Urinary bladder (tissue), 4 donors: ENCODE data around the gene KLHDC3. TPM values are rescaled to one million over a fixed set of nuclear protein-coding genes. Genes with fewer than 3 reads are reported as not detected.

ENCODE experiments used
- DNase-seq: peaks from one replicate; pipeline ENCODE4 v3.0.0-alpha.2; 2015; ENCODE audit errors: extremely low spot score
- H3K27ac ChIP-seq: one replicate; pipeline ENCODE4 v1.5.1; 2013; ENCODE audit warnings: low read depth, mild to moderate bottlenecking, moderate library complexity
- H3K36me3 ChIP-seq: one replicate; pipeline ENCODE4 v1.6.1; 2013; ENCODE audit warnings: mild to moderate bottlenecking, moderate library complexity; ENCODE audit not compliant: insufficient read depth
- H3K4me1 ChIP-seq: one replicate; pipeline ENCODE4 v1.6.1; 2013; ENCODE audit warnings: mild to moderate bottlenecking, moderate library complexity; ENCODE audit not compliant: insufficient read depth
- H3K4me3 ChIP-seq: one replicate; pipeline ENCODE4 v1.5.1; 2013; ENCODE audit warnings: low read depth, low read length
- WGBS: extraction: QIAGEN DNeasy Blood & Tissue Kit; methylation state at CpG from one replicate; pipeline ENCODE4 v1.1.7; 2013; 5-methylcytosine and 5-hydroxymethylcytosine counted together
- polyA plus RNA-seq: library from polyadenylated mRNA; stranded (reverse); fragments of 200-250 nt; gene quantifications from one replicate; pipeline ENCODE4 v1.2.3, GENCODE V29; 2013
- total RNA-seq: library from RNA; depleted of rRNA; stranded (reverse); fragments of >200 nt; gene quantifications from one replicate; pipeline ENCODE4 v1.2.3, GENCODE V29; 2014
- donor health status: healthy with polysubstance abuse.
- donor health status: healthy.

KLHDC3 gene
- total and polyA plus RNA-seq, 2 donors = 75.8 to 90.4 TPM

DNA sequence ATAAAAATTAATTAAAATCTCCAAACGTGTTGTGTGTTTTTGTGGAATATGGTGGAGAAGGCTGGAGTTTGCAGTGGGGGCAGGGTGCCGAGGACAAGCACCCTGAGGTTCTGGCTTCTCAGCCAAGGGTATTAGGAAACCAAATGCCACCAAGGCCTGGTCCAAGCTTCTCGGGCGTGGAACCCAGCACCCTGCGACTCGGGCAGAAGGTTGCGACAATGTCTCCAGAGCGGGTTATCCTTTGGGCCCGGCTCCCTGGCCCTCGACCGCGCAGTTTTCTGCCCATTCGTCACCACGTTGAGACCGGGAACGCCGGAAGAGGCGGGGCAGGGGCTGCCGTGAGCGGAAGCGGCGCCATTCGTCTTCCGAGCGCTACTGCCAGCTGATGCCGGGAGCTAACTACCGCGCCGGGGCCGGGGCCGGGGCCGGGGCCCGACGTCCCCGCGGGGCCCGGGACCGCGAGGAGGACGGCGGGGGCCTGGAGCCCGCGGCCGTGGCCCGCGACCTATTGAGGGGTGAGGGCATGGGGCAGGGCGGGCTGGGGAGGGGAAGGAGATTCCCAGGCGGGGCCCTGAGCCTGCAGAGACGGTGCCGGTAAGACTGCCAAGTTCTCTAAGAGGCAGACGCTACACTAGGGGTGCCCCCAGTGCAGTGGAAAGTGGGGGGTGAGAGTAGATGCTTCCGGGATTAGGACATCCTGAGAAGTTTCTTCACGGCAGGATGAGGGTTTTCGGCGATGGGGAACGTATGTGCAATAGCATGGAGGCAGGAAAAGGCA, 7.4 kb downstream of the KLHDC3 start, which contains the start of gene RRP36:
RRP36 (plus strand) TSS at position 354 of the 778 bp plus-strand sequence; CDS start at position 386, 32 bp downstream.
- Histone ChIP-seq H3K4me1 (no peaks in the 10 kb centered on the region), H3K36me3 (no peaks in the 10 kb centered on the region), H3K4me3 (peak within 1 kb of the TSS; percentile 97), H3K27ac (peak within 1 kb of the TSS; percentile 88)
- WGBS = under 1% methylated on average over 56 of the region's 56 CpGs
- DNase-seq = no peak

DNA sequence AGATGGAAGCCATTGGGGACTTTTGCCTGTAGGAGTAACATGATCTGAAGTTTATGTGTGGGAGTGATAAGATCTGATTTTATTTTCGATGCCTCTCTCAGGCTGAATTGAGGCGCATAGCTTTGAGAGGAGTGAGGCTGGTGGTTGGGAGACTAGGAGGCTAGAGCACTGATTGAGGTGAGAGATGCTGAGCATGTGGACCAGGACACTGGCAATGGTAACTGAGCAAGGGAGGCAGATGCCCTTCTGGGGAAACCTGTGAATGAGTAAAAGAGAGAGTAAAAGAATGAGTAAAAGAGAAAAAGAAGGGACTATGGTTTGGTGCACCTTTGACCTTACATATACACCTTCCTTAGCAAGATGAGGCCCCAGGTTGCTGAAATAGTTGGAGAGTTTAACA, 10.4 kb downstream of the KLHDC3 start:
- WGBS = 72% methylated on average over 2 of the region's 2 CpGs
- H3K36me3 ChIP-seq = peaks cover 12% of the 10 kb centered on the region
- no peak overlapping the region for H3K4me3 ChIP-seq
- DNase-seq = no peak
- no peaks in the 10 kb centered on the region for H3K4me1 ChIP-seq
- H3K27ac ChIP-seq = no peak overlapping the region

DNA sequence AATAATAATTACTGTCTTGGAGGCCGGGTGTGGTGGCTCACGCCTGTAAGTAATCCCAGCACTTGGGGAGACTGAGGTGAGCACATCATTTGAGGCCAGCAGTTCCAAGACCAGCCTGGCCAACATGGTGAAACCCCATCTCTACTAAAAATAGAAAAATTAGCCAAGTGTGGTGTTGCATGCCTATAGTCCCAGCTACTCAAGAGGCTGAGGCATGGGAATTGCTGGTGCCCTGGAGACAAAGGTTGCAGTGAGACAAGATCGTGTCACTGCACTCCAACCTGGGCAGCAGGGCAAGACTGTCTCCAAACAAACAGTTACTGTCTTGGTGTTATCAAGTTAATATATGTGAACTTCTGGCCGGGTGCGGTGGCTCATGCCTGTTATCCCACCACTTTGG, 12.3 kb downstream of the KLHDC3 start:
- Histone ChIP-seq H3K27ac (no peak overlapping the region), H3K4me1 (no peaks in the 10 kb centered on the region), H3K36me3 (peaks cover 12% of the 10 kb centered on the region), H3K4me3 (no peak overlapping the region)
- no peak for DNase-seq
- 92% methylated on average over 5 of the region's 5 CpGs for WGBS

DNA sequence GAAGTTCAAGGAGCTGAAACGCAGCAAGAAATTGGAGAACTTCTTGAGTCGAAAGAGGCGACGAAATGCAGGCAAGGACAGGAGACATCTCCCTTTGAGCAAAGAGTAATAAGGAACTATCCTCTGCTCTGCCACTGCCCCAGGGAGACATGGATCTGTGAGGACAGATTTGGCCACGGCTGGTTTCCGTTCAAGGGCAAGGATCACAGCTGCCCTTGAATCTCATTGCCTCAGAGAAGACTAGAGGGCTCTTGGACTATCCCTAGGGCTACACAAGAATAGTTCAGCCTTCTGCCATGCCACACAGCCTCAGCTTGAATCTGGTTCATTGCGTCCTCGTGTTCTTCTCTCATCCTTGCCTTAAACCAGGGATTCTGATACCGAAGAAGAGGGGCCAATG, 15.1 kb downstream of the KLHDC3 start:
- Histone ChIP-seq H3K4me1 (no peaks in the 10 kb centered on the region), H3K4me3 (no peak overlapping the region), H3K36me3 (peaks cover 12% of the 10 kb centered on the region), H3K27ac (no peak overlapping the region)
- 89% methylated on average over 9 of the region's 9 CpGs for WGBS
- DNase-seq = no peak

DNA sequence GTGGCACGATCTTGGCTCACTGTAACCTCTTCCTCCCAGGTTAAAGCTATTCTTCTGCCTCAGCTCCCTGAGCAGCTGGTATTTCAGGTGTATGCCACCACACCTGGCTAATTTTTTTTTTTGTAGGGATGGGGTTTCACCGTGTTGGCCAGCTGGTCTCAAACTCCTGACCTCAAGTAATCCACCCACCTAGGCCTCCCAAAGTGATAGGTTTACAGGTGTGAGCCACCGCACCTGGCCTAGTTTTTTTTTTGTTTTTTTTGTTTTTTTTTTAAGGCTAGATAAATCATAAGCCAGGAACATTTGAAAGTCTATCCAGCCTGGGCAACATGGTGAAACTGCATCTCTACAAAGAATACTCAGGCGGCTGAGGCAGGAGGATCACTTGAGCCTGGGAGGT, 18.3 kb downstream of the KLHDC3 start:
- peaks cover 9% of the 10 kb centered on the region for H3K36me3 ChIP-seq
- H3K4me1 ChIP-seq = no peaks in the 10 kb centered on the region
- H3K4me3 ChIP-seq = no peak overlapping the region
- no peak overlapping the region for H3K27ac ChIP-seq
- WGBS = 94% methylated on average over 4 of the region's 4 CpGs
- no peak for DNase-seq

DNA sequence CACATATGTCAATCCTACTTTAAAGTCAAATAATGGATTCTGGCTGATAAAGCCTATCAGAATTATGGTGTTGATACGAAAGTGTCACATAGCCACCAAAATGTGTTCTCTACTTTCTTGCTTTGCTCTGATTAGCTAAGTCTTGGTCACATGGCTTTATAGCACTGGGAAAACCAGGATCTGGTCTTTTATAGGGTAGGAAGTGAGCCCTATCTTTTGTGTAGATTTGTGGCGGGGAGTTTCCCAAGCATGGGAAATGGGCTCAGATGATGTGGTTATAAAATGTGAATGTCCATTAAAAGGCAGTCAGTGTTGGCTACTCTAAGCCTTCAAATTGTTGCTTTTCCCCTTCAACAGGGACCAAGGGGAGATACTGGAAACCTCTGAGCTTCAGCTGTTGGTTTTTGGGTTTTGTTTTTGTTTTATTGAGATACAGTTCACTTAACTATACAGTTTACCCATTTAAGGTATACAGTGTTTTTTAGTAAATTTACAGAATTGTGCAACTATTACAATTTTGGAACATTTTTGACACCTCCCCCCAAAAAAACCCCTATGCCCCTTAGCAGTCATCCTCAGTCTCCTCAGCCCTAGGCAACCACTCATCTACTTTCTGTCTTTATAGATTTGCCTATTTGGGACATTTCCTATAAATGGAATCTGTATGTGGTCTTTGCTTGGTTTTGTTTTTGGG, 19.6 kb downstream of the KLHDC3 start:
- 90% methylated on average over 2 of the region's 2 CpGs for WGBS
- Histone ChIP-seq H3K27ac (no peak overlapping the region), H3K36me3 (peaks cover 3% of the 10 kb centered on the region), H3K4me3 (no peak overlapping the region), H3K4me1 (no peaks in the 10 kb centered on the region)
- DNase-seq = no peak

DNA sequence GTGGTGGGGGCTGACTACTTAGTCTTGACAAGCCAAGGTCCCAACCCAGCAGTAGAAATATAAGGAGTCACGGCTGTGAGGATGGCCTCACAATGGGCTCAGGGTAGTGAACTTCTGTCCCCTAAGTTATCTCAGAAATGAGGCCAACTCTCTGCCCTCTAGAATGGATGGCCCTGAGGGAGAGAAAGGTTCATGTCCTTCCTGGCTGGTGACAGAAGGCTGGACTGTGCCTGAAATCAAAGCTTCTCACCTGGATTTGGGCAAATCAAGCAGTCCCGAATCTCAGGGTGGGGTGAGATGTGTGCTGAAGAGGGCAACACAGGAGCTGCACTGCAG, 20.1 kb downstream of the KLHDC3 start:
- no peak overlapping the region for H3K4me3 ChIP-seq
- WGBS = 84% methylated on average over 2 of the region's 2 CpGs
- no peak for DNase-seq
- H3K36me3 ChIP-seq = peaks cover 2% of the 10 kb centered on the region
- H3K4me1 ChIP-seq = no peaks in the 10 kb centered on the region
- H3K27ac ChIP-seq = no peak overlapping the region

DNA sequence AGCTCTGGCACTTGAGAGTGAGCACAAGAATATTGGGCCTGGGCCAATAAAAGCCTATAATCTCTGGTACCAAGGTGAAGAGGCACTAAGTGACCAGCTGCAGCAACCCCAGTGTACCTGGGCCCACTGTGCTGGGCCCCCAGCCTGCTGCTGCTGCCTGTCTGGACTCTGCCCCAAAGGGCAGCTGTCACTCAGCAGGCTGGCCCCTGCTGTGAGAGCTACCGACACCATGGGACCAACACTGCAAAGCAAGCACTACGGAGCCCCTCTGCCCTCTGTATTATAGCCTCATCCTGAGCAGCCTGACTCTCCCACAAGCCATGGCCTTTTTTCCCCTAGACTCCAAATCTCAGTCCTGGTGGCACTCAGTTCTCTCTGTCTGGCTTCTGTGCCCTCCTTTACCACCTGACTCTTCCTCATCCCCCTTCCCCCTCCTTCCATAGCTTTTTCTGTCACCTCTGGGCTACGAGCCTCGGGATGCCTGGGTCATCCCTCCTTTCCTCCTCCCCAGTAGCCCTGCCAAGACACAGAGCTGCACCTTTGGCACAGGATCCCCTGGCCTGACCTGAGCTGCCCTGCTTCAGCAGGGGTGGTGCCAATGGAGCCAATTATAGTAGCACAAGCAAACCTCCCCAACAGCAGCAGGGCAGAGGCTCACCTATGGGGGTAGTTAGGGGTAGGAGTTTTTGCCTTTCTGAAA, 21.6 kb downstream of the KLHDC3 start:
- H3K27ac ChIP-seq = no peak overlapping the region
- H3K36me3 ChIP-seq = no peaks in the 10 kb centered on the region
- DNase-seq = no peak
- 66% methylated on average over 4 of the region's 4 CpGs for WGBS
- H3K4me1 ChIP-seq = no peaks in the 10 kb centered on the region
- H3K4me3 ChIP-seq = no peak overlapping the region

DNA sequence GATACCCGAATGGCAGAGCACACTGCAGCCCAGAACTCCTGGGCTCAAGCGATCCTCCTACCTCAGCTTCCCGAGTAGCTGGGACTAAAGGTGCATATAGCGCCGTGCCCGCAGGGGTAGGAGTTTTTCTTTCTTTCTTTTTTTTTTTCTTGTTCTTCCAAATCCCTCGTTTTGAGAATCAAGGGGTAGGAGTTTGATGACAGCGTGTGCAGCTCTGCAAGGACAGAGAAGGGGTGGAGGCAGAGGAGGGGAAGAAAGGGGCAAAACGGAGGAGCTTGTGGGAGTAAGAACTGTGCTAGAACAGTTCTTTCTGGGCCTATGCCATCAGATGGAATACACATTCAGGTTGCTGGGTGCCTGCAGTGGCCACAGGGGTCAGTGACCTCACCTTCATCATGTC, 22.7 kb downstream of the KLHDC3 start:
- Histone ChIP-seq H3K4me1 (no peaks in the 10 kb centered on the region), H3K27ac (no peak overlapping the region), H3K4me3 (no peak overlapping the region), H3K36me3 (no peaks in the 10 kb centered on the region)
- 92% methylated on average over 9 of the region's 9 CpGs for WGBS
- DNase-seq = no peak

DNA sequence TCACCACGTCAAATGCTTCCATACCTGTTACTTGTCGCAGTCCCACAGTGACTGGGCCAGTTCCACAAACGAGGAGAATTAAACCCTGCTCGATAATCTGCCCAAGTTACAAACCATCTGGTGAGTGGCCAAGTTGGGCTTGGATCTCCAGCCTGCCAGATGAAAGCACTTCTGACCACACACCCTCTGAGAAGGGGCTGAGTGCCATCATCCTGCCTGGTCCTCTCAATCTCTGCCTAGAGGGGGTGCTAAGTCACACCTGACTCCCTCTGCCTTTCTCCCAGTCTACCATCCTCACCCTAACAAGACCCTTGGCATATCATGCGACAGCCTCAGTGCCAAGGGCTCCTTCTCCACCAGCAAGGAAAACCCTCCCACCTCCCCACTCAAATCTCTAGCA, 23.1 kb downstream of the KLHDC3 start:
- no peak for DNase-seq
- Histone ChIP-seq H3K4me1 (no peaks in the 10 kb centered on the region), H3K27ac (no peak overlapping the region), H3K4me3 (no peak overlapping the region), H3K36me3 (no peaks in the 10 kb centered on the region)
- 79% methylated on average over 5 of the region's 5 CpGs for WGBS

DNA sequence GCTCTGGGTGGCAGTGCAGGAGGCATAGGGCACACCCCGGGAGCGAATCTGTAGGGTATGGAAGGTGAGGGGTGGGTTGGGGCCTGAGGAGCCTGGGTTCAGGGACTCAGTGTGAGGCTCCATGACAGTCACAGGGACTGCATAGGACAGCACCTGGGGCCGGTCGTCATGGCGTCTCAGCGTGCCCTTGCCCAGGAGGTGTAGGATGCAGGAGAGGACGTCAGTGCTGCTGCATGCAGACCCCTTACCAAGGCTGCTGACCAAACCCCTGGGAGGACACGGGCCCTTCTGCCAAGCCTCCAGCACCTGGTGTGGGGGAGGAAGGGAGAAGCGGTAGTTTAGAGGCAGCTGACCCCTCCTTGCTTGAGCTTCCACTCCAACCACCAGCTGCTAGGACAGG, 23.7 kb downstream of the KLHDC3 start:
- H3K27ac ChIP-seq = no peak overlapping the region
- no peak overlapping the region for H3K4me3 ChIP-seq
- no peaks in the 10 kb centered on the region for H3K36me3 ChIP-seq
- DNase-seq = no peak
- H3K4me1 ChIP-seq = no peaks in the 10 kb centered on the region
- 91% methylated on average over 9 of the region's 9 CpGs for WGBS

DNA sequence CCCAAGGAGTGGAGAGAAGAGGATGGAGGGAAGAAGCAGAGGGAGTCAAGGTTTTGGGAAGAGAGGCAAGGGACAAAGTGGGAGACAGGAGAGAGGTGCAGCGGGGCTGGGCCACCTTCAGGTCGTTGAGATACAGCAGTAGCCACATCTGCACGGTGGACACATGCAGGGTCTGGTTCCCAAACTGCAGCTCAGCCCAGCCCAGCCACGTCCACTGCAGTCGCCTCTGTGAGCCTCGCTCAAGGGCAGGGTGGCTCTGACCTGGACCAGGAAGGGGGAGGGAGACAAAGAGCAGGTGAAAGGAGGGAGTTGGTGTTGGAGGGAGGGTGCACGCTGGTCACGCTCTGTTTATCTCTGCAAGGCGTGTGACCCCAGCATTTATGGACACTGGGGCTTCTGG, 24.7 kb downstream of the KLHDC3 start:
- no peaks in the 10 kb centered on the region for H3K4me1 ChIP-seq
- no peak for DNase-seq
- H3K4me3 ChIP-seq = no peak overlapping the region
- no peaks in the 10 kb centered on the region for H3K36me3 ChIP-seq
- WGBS = 81% methylated on average over 9 of the region's 9 CpGs
- no peak overlapping the region for H3K27ac ChIP-seq

DNA sequence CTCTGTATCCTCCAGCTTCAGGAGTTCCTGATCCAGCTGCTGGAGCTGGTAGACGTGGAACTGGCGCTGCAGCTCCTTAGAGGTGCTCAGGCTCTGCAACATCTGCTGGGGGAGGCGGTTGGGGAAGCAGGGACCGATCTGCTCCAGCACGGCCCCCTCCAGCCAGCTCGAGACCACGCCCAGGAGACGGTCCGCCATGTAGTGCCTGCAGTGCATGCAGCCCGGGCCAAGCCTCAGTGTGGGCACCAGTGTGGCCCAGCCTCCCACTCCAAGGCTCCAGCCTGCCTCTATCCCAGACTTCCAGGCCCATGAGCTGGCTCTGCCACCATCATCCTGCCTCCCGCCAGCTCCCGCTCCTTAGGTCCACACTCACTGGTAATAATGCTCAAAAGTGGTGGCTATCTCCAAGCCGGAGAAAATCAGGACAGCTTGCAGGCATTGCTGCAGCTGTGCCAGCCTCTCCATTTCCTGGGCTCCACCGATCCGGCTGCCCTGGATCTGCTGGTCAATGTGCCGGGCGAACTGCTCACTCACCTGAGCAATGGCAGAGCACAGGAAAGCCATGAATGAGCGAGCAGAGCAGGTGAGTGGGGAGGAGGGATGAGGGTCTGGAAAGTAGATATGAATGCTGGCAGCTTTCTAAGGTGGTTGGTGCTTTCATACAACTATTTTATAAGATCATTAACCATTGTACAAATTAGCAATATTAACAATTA, 26.7 kb downstream of the KLHDC3 start:
- DNase-seq = no peak
- 94% methylated on average over 18 of the region's 18 CpGs for WGBS
- no peaks in the 10 kb centered on the region for H3K36me3 ChIP-seq
- no peaks in the 10 kb centered on the region for H3K4me1 ChIP-seq
- no peak overlapping the region for H3K27ac ChIP-seq
- H3K4me3 ChIP-seq = no peak overlapping the region
